ENCODE data around the gene ABCB11. TPM values are rescaled to one million over a fixed set of nuclear protein-coding genes. Genes with fewer than 3 reads are reported as not detected.
"Not testable (repeated sequence)": the region's sequence is repeated elsewhere in the genome, so short reads cannot be mapped to it uniquely, and the experiment has no call there.

The ABCB11 gene
- total RNA-seq, 1 donor from 2014 or later = 0.24 TPM

DNA sequence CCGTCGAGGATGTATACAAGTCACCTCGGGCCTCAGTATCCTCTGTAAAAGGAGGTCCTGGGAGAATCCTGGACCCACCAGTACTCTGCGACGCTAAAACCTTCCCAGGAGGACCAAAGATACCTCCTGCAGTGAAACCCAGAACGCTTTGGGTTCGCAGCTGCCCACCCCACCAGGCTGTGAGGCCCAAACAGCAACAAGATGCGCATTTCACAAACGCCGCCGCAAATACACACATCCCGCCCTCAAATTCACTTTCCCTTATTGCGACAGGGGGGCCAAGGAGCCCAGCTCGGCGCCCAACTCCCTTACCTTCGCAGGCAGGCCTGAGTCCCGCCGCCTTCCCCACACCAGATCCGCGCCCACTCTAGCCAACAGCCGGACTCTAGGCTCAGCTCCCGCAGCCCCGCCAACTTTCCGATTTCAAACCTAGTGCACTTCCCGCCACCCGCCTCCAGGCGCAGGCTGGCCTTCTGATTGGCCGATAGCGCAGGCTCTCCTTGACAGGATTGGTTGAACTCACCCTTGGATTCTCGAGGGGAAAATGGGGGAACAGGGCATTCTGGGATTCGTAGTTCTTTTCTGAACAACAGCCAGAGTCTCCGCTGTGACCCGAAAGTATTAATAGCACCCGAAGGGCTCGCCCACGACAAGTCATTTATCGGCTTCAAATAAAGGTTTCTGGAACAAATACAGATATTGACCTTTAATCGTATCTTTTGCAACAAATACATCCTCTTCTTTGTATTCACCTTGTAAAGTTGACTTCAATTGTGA is 140.9 kb downstream of the ABCB11 start, which contains the start of gene SPC25:
TSS of gene SPC25 (minus strand) at position 425 of the 777 bp plus-strand sequence. CDS start 911 bp downstream, outside the sequence.
- Mint-ChIP-seq H3K27me3 (peaks cover 6% of the 10 kb centered on the region), H3K4me1 (ENCODE audit: unreplicated experiment) (peaks cover 8% of the 10 kb centered on the region), H3K36me3 (peaks cover 10% of the 10 kb centered on the region), H3K9me3 (no peaks in the 10 kb centered on the region), H3K4me3 (peak within 1 kb of the TSS; percentile 96), H3K27ac (peak within 1 kb of the TSS; percentile 49)
- peak; percentile 90 for DNase-seq (ENCODE audit: extremely low spot score, unreplicated experiment)
- TF ChIP-seq, protein P1, sequence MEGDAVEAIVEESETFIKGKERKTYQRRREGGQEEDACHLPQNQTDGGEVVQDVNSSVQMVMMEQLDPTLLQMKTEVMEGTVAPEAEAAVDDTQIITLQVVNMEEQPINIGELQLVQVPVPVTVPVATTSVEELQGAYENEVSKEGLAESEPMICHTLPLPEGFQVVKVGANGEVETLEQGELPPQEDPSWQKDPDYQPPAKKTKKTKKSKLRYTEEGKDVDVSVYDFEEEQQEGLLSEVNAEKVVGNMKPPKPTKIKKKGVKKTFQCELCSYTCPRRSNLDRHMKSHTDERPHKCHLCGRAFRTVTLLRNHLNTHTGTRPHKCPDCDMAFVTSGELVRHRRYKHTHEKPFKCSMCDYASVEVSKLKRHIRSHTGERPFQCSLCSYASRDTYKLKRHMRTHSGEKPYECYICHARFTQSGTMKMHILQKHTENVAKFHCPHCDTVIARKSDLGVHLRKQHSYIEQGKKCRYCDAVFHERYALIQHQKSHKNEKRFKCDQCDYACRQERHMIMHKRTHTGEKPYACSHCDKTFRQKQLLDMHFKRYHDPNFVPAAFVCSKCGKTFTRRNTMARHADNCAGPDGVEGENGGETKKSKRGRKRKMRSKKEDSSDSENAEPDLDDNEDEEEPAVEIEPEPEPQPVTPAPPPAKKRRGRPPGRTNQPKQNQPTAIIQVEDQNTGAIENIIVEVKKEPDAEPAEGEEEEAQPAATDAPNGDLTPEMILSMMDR (conservative IDR thresholded peaks at IDR 0.05) = peak; percentile 55

DNA sequence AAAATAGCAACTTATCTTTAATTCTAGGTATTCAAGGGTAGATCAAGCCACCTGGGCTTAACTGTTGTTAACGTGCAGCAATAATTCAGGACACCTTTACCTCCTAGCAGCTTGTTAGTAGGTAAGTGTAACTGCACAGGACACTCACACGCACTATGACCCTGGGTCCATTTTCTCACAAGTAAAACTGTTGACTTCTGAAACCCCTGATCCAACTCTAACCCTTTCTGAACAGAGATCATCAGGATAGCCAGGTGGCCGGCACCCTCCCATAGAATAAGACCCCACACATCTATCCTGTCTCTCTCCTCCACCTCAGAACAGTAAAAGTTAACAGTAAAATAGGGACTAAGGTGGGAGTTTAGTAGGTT is 141.5 kb downstream of the ABCB11 start:
- DNase-seq (ENCODE audit: extremely low spot score, unreplicated experiment) = no peak
- Mint-ChIP-seq H3K36me3 (peaks cover 13% of the 10 kb centered on the region), H3K4me3 (peak overlapping the region; percentile 96), H3K27me3 (peaks cover 6% of the 10 kb centered on the region), H3K9me3 (no peaks in the 10 kb centered on the region), H3K4me1 (ENCODE audit: unreplicated experiment) (peaks cover 8% of the 10 kb centered on the region), H3K27ac (no peak overlapping the region)
- TF ChIP-seq, protein P1 (conservative IDR thresholded peaks at IDR 0.05) = no peak

DNA sequence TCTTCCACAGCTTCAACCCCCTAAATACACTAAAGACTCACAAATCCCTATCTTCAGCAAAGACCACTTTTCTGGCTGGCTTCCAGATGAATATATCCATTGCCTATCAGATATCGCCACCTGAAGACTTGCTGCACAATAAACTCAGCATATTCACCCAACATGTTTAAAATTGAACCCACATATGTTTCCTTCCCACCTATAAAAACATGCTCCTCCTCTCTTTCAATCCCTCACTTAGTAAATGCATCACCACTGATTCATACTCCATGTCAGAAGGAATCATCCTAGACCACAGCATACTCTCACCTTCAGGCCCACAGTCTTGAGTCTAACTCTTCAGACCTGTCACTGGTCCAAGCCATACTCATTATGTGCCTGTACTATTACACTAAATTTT is 146.1 kb downstream of the ABCB11 start:
- Mint-ChIP-seq H3K4me3 (no peak overlapping the region), H3K9me3 (peaks cover 4% of the 10 kb centered on the region), H3K36me3 (peaks cover 24% of the 10 kb centered on the region), H3K4me1 (ENCODE audit: unreplicated experiment) (peaks cover 4% of the 10 kb centered on the region), H3K27ac (no peak overlapping the region), H3K27me3 (no peaks in the 10 kb centered on the region)
- no peak for DNase-seq (ENCODE audit: extremely low spot score, unreplicated experiment)
- TF ChIP-seq, protein P1 (conservative IDR thresholded peaks at IDR 0.05) = no peak

DNA sequence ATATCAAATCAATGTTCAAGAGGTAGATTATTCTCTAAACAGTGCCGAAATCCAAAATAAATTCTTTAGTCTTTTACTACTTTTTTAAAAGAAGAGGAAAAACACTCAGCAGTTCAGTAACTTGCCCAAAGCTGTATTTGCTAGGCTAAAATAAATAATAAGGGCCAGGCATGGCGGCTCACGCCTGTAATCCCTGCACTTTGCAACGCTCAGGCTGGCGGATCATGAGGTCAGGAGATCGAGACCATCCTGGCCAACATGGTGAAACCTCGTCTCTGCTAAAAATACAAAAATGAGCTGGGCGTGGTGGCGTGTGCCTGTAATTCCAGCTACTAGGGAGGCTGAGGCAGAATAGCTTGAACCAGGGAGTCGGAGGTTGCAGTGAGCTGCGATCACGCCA is 149.0 kb downstream of the ABCB11 start:
- not testable (repeated sequence) for H3K9me3 Mint-ChIP-seq; H3K4me3 Mint-ChIP-seq; H3K27me3 Mint-ChIP-seq; DNase-seq (ENCODE audit: extremely low spot score, unreplicated experiment); H3K27ac Mint-ChIP-seq; H3K4me1 Mint-ChIP-seq (ENCODE audit: unreplicated experiment)
- H3K36me3 Mint-ChIP-seq = peaks cover 19% of the 10 kb centered on the region

DNA sequence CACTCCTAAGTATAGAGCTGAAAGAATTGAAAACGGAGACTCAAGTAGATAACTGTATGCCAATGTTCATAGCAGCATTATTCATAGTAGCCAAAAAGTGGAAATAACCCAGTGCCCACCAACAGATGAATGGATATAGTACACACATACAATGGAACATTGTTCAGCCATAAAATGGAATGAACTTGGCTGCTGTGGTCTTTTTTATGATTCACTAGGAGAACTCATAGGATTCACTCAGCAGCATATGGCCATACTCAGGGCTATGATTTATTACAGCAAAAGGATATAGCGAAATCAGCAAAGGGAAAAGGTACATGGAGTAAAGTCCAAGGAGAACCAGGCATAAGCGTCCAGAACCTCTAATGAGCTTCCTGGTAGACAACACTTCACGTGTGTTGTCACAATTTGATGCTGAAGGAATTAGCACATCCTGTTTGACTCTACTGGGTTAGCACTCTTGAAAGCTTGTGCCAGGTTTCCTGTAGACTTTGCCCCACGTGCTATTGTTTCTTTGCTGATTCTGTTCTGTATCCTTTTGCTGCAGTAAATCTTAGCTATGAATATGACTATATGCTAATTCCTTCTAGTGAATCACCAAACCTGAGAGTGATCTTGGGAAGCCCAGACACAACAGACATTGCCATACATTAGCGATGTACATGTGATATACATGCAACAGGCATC is 156.6 kb downstream of the ABCB11 start:
- H3K27ac Mint-ChIP-seq = no peak overlapping the region
- no peak for DNase-seq (ENCODE audit: extremely low spot score, unreplicated experiment)

DNA sequence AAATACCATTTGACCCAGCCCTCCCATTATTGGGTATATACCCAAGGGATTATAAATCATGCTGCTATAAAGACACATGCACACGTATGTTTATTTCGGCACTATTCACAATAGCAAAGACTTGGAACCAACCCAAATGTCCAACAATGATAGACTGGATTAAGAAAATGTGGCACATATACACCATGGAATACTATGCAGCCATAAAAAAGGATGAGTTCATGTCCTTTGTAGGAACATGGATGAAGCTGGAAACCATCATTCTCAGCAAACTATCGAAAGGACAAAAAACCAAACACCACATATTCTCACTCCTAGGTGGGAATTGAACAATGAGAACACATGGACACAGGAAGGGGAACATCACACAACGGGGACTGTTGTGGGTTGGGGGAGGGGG is 160.3 kb downstream of the ABCB11 start:
- H3K4me1 Mint-ChIP-seq (ENCODE audit: unreplicated experiment); H3K4me3 Mint-ChIP-seq; H3K27ac Mint-ChIP-seq; DNase-seq (ENCODE audit: extremely low spot score, unreplicated experiment); H3K27me3 Mint-ChIP-seq; H3K9me3 Mint-ChIP-seq: not testable (repeated sequence)
- H3K36me3 Mint-ChIP-seq = peaks cover 23% of the 10 kb centered on the region

More for the DNA sequence above, 156.6 kb downstream of the ABCB11 start:
- Mint-ChIP-seq H3K4me1 (ENCODE audit: unreplicated experiment) (no peaks in the 10 kb centered on the region), H3K36me3 (peaks cover 10% of the 10 kb centered on the region), H3K27me3 (no peaks in the 10 kb centered on the region), H3K4me3 (no peak overlapping the region), H3K9me3 (no peaks in the 10 kb centered on the region)
- TF ChIP-seq, protein P1 (conservative IDR thresholded peaks at IDR 0.05) = no peak

Other genes starting within 250 kb of the ABCB11 start
- 2.4 and 2.5 TPM in 2 replicates for gene NOSTRIN, start 228.7 kb downstream of the ABCB11 start, total RNA-seq (ENCODE audit: low replicate concordance)
- 8.2 and 25.2 TPM in 2 replicates for gene SPC25, start 140.9 kb downstream of the ABCB11 start, total RNA-seq (ENCODE audit: low replicate concordance)
- 2.1 and 2.8 TPM in 2 replicates for gene G6PC2, start 130.0 kb downstream of the ABCB11 start, total RNA-seq (ENCODE audit: low replicate concordance)
- 0.75 and 1.3 TPM in 2 replicates for gene DHRS9, start 38.2 kb upstream of the ABCB11 start, total RNA-seq (ENCODE audit: low replicate concordance)

Measured in type B pancreatic cell (in vitro differentiated cells).